Transverse colon (tissue), 4 donors: Measurements from ENCODE around the gene FBXO47. TPM values are rescaled to one million over a fixed set of nuclear protein-coding genes. Genes with fewer than 3 reads are reported as not detected.

Source experiments
- DNase-seq: peaks from one replicate; pipeline ENCODE4 v3.0.0-alpha.2; 2019
- H3K27ac ChIP-seq, 4 donors: fragments of 200-600 bp; sonication (generic); 2 replicates each; pipeline ENCODE4 v1.5.1; 2016 to 2018; ENCODE audit warnings: inconsistent platforms in 4 of 4
- H3K27me3 ChIP-seq: fragments of 200-600 bp; sonication (generic); 2 replicates; pipeline ENCODE4 v1.5.1; 2017; ENCODE audit warnings: inconsistent platforms
- H3K36me3 ChIP-seq, 4 donors: fragments of 200-600 bp; sonication (generic); 2 replicates each; pipeline ENCODE4 v1.5.1; 2017 to 2019; ENCODE audit warnings: inconsistent platforms in 4 of 4
- H3K4me1 ChIP-seq, 4 donors: fragments of 200-600 bp; sonication (generic); 2 replicates each; pipeline ENCODE4 v1.5.1; 2017 to 2020; ENCODE audit warnings: inconsistent platforms in 4 of 4
- H3K4me3 ChIP-seq, 4 donors: fragments of 200-600 bp; sonication (generic); 1 replicate in 1 of 4; 2 replicates in 3 of 4; pipeline versions ENCODE4 v1.5.1 to v1.6.1; 2017 to 2019; ENCODE audit warnings: inconsistent platforms in 4 of 4
- H3K9me3 ChIP-seq, 2 donors: fragments of 200-600 bp; sonication (generic); 2 replicates each; pipeline ENCODE4 v1.5.1; 2017 to 2019; ENCODE audit warnings: inconsistent platforms in 2 of 2
- EP300 ChIP-seq: sonication (generic); formaldehyde crosslinking; IDR thresholded peaks from one replicate; pipeline ENCODE4 v1.6.1; 2017; ENCODE audit warnings: antibody characterized with exemption, low read depth
- POLR2A ChIP-seq: fragments of 450-650 bp; IDR thresholded peaks from one replicate; pipeline ENCODE4 v1.6.1; 2016; ENCODE audit warnings: antibody characterized with exemption, mild to moderate bottlenecking, moderate library complexity
- POLR2AphosphoS5 ChIP-seq, 3 donors: sonication (generic); formaldehyde crosslinking; IDR thresholded peaks; one replicate each; pipeline ENCODE4 v1.6.1; 2016; ENCODE audit warnings: antibody characterized with exemption in 3 of 3
- WGBS, 2 donors: methylation state at CpG; one replicate each; pipeline ENCODE4 v1.1.5; 2018; ENCODE audit warnings: low coverage in 1 of 2; 5-methylcytosine and 5-hydroxymethylcytosine counted together
- in situ Hi-C, 4 donors: fragments of 200-750 bp; cut with MboI; loops; one replicate each; pipeline versions ENCODE4 v1.15.0 to v1.15.1; 2017; ENCODE audit warnings: low sequenced_read_pairs in 3 of 4, low pct_ligation_motif_present in 1 of 4, low pct_unique_long_range_greater_than_20kb in 1 of 4
- intact Hi-C: fragments of 100-400 bp; cut with DNase I; formaldehyde crosslinking; loops from one replicate; pipeline ENCODE4 v1.15.1; 2023; ENCODE audit warnings: low total_unique reads
- total RNA-seq, 4 donors: library from RNA; depleted of rRNA; stranded (reverse); fragments of >200 nt; gene quantifications; one replicate each; pipeline ENCODE4 v1.1.0, GENCODE V29; 2016
- TF ChIP-seq, protein P1 (sequence below), 5 experiments: fragments of 200-600 bp in 3 of 5; fragments of 450-650 bp in 2 of 5; sonication (generic) in 3 of 5; IDR thresholded peaks; 1 replicate in 2 of 5; 2 replicates in 3 of 5; pipeline ENCODE4 v1.5.1; 2016 to 2017; ENCODE audit warnings: antibody characterized with exemption in 5 of 5, inconsistent platforms in 3 of 5, mild to moderate bottlenecking in 2 of 5, moderate library complexity in 1 of 5

Gene FBXO47
- total RNA-seq, 4 donors from 2014 or later: not detected

DNA sequence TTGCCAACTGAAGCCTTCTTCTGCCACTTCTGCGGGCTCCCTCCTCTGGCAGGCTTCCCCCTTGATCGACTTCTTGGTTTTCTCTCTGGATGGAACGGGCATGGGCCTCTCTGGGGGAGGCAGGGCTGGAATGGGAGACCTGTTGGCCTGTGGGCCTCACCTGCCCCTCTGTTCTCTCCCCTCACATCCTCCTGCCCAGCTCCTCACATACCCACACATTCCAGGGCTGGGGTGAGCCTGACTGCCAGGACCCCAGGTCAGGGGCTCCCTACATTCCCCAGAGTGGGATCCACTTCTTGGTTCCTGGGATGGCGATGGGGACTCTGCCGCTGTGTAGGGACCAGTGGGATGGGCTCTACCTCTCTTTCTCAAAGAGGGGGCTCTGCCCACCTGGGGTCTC lies 48.3 kb downstream of the FBXO47 start:
- Histone ChIP-seq H3K9me3 (no peaks in the 10 kb centered on the region), H3K4me1 (peaks cover 27 to 54% (median 28%) of the 10 kb centered on the region in 4 donors), H3K27me3 (no peaks in the 10 kb centered on the region), H3K36me3 (peaks cover 0 to 55% (median 21%) of the 10 kb centered on the region in 4 donors), H3K4me3 (no peak overlapping the region), H3K27ac (peak overlapping the region in 1 of 4 donors; percentile 75)
- 91 to 96% methylated on average over 3 to 5 of the region's 5 CpGs for WGBS, 2 donors
- intact Hi-C loops: no loop called here
- in situ Hi-C loops: no loop called here
- TF ChIP-seq POLR2A: no peak
- no peak for TF ChIP-seq POLR2AphosphoS5 (IDR thresholded peaks at IDR 0.05)
- TF ChIP-seq, protein P1, sequence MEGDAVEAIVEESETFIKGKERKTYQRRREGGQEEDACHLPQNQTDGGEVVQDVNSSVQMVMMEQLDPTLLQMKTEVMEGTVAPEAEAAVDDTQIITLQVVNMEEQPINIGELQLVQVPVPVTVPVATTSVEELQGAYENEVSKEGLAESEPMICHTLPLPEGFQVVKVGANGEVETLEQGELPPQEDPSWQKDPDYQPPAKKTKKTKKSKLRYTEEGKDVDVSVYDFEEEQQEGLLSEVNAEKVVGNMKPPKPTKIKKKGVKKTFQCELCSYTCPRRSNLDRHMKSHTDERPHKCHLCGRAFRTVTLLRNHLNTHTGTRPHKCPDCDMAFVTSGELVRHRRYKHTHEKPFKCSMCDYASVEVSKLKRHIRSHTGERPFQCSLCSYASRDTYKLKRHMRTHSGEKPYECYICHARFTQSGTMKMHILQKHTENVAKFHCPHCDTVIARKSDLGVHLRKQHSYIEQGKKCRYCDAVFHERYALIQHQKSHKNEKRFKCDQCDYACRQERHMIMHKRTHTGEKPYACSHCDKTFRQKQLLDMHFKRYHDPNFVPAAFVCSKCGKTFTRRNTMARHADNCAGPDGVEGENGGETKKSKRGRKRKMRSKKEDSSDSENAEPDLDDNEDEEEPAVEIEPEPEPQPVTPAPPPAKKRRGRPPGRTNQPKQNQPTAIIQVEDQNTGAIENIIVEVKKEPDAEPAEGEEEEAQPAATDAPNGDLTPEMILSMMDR (IDR thresholded peaks at IDR 0.05): no peak
- no peak for TF ChIP-seq EP300
- DNase-seq: no peak

DNA sequence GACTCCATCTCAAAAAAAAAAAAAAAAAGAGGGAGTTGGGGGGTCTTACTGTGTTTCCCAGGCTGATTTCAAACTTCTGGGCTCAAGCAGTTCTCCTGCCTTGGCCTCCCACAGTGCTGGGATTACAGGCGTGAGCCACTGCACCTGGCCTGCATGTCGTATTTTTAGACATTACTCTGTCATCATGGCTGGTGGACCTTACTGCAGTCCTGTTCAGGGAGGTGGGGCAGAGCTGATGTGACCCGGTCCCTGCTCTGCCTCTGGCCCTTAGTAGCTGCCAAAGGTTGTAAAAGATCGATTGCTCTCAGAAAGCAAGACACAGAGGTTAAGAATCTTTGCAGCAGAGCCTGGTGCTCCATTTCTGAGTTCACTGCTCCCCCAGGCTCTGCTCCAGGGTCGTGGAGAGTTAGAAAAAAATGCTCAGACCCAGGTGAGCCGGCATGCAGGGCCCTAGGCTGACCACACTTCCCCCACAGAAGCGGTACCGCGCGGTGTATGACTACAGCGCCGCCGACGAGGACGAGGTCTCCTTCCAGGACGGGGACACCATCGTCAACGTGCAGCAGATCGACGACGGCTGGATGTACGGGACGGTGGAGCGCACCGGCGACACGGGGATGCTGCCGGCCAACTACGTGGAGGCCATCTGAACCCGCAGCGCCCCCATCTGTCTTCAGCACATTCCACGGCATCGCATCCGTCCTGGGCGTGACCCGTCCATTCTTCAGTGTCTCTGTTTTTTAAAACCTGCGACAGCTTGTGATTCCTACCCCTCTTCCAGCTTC lies 48.9 kb downstream of the FBXO47 start:
- Histone ChIP-seq H3K4me3 (no peak overlapping the region), H3K4me1 (peaks cover 25 to 51% (median 27%) of the 10 kb centered on the region in 4 donors), H3K27me3 (no peaks in the 10 kb centered on the region), H3K27ac (no peak overlapping the region), H3K36me3 (peaks cover 0 to 55% (median 21%) of the 10 kb centered on the region in 4 donors), H3K9me3 (no peaks in the 10 kb centered on the region)
- WGBS, 2 donors: 79 to 85% methylated on average over 16 to 37 of the region's 37 CpGs
- no peak for DNase-seq
- in situ Hi-C loops (no loop called here), intact Hi-C loops (no loop called here)
- TF ChIP-seq, protein P1 (IDR thresholded peaks at IDR 0.05): no peak
- no peak for TF ChIP-seq POLR2A

DNA sequence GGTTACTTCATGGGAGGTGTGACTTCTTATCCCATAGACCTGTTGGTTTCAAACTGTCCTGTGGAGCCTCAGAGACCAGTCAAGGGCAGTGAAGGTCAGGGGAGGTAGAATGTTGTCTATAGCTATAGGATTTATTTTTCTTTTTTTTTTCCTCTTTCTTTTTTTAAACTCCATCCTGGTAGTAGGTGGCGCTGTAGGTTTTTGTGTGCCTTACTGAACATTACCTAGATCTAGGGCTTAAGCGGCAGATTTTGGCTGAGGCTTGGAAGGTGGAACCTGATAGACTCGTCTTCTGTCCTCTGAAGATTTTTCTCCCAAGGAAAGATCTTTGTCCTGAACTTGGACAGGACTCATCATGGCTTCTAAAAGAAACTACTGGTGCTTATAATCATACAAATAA lies 49.9 kb downstream of the FBXO47 start:
- TF ChIP-seq POLR2A: no peak
- TF ChIP-seq, protein P1 (IDR thresholded peaks at IDR 0.05): no peak
- TF ChIP-seq EP300: no peak
- TF ChIP-seq POLR2AphosphoS5 (IDR thresholded peaks at IDR 0.05): no peak
- H3K4me3 ChIP-seq: no peak overlapping the region
- no peak overlapping the region for H3K27ac ChIP-seq
- no peak for DNase-seq
- no peaks in the 10 kb centered on the region for H3K27me3 ChIP-seq
- 88 to 92% methylated on average over 3 of the region's 3 CpGs for WGBS, 2 donors
- no peaks in the 10 kb centered on the region for H3K9me3 ChIP-seq
- in situ Hi-C loops (no loop called here), intact Hi-C loops (no loop called here)
- H3K36me3 ChIP-seq: peaks cover 0 to 55% (median 21%) of the 10 kb centered on the region in 4 donors
- H3K4me1 ChIP-seq: peaks cover 18 to 51% (median 22%) of the 10 kb centered on the region in 4 donors

DNA sequence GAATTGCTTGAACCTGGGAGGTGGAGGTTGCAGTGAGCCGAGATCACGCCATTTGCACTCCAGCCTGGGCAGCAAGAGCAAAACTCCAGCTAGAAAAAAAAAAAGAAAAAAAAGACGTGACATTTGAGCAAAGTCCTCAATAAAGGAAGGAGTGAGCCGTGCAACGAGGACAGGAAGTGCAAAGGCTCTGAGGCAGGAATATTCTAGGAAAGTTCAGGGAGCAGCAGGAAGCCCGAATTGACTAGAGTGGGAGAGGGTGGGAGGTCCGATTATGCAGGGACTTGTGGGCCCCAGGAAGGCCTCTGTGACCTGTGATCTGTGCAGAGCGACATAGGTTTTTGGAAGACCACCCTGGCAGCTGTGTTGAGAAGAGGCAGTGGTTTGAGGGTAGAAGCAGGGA lies 50.4 kb downstream of the FBXO47 start:
- Histone ChIP-seq H3K36me3 (peaks cover 0 to 55% (median 21%) of the 10 kb centered on the region in 4 donors), H3K4me1 (peaks cover 15 to 53% (median 21%) of the 10 kb centered on the region in 4 donors), H3K9me3 (no peaks in the 10 kb centered on the region), H3K27me3 (no peaks in the 10 kb centered on the region), H3K4me3 (no peak overlapping the region), H3K27ac (no peak overlapping the region)
- intact Hi-C loops: no loop called here
- no peak for DNase-seq
- in situ Hi-C loops: no loop called here
- TF ChIP-seq, protein P1 (IDR thresholded peaks at IDR 0.05): no peak
- TF ChIP-seq EP300: no peak
- no peak for TF ChIP-seq POLR2AphosphoS5 (IDR thresholded peaks at IDR 0.05)
- TF ChIP-seq POLR2A: no peak
- 67 to 74% methylated on average over 4 to 8 of the region's 8 CpGs for WGBS, 2 donors
